OCI-LY1 (cell line): Measurements from ENCODE around the gene GATA3.

Source experiments
- H2AFZ ChIP-seq: fragments of 200-600 bp; sonication (generic), shearing (Covaris generic); 2 replicates; pipeline ENCODE4 v1.6.0; 2014; ENCODE audit warnings: antibody characterized with exemption, mild to moderate bottlenecking, low read length
- H3F3A ChIP-seq: fragments of 200-600 bp; sonication (generic), shearing (Covaris generic); 2 replicates; pipeline ENCODE4 v1.6.0; 2014; ENCODE audit warnings: mild to moderate bottlenecking, antibody characterized with exemption, low read length, moderate library complexity; ENCODE audit not compliant: insufficient read depth
- H3K27ac ChIP-seq: fragments of 200-600 bp; sonication (generic); 2 replicates; pipeline ENCODE4 v1.5.1; 2014; ENCODE audit warnings: low read length, mixed run types, mild to moderate bottlenecking, low read depth; ENCODE audit not compliant: poor library complexity, severe bottlenecking
- H3K27me3 ChIP-seq: fragments of 200-600 bp; sonication (generic); 2 replicates; pipeline ENCODE4 v1.6.0; 2014; ENCODE audit warnings: antibody characterized with exemption, mild to moderate bottlenecking, low read length, moderate library complexity; ENCODE audit not compliant: insufficient read depth
- H3K36me3 ChIP-seq: fragments of 200-600 bp; sonication (generic); 2 replicates; pipeline ENCODE4 v1.6.1; 2014; ENCODE audit warnings: mild to moderate bottlenecking, antibody characterized with exemption, low read length, moderate library complexity, mixed read lengths; ENCODE audit not compliant: insufficient read depth
- H3K4me1 ChIP-seq: fragments of 200-600 bp; sonication (generic); 2 replicates; pipeline ENCODE4 v1.5.1; 2014; ENCODE audit warnings: mild to moderate bottlenecking, low read length, moderate library complexity; ENCODE audit not compliant: insufficient read depth, severe bottlenecking
- H3K4me2 ChIP-seq: fragments of 200-600 bp; sonication (generic), shearing (Covaris generic); 2 replicates; pipeline ENCODE4 v1.6.1; 2014; ENCODE audit warnings: low read length
- H3K4me3 ChIP-seq: fragments of 200-600 bp; sonication (generic); 2 replicates; pipeline ENCODE4 v1.5.1; 2014; ENCODE audit warnings: low read length, low read depth, mild to moderate bottlenecking, mixed read lengths; ENCODE audit not compliant: poor library complexity, severe bottlenecking
- H3K79me2 ChIP-seq: fragments of 200-600 bp; shearing (Covaris generic); 2 replicates; pipeline ENCODE4 v1.6.1; 2016; ENCODE audit warnings: mixed run types, low read length, mixed read lengths; ENCODE audit not compliant: insufficient read depth
- H3K9ac ChIP-seq: fragments of 200-600 bp; sonication (generic), shearing (Covaris generic); 2 replicates; pipeline ENCODE4 v1.6.1; 2014; ENCODE audit warnings: mild to moderate bottlenecking, low read length, mixed read lengths
- H3K9me2 ChIP-seq: fragments of 200-600 bp; sonication (generic), shearing (Covaris generic); 2 replicates; pipeline ENCODE4 v1.6.1; 2014; ENCODE audit warnings: low read depth, mild to moderate bottlenecking, low read length, mixed read lengths
- H3K9me3 ChIP-seq: fragments of 200-600 bp; shearing (Covaris generic); 2 replicates; pipeline ENCODE4 v1.6.1; 2014; ENCODE audit warnings: low read length, mixed read lengths
- H4K20me1 ChIP-seq: fragments of 200-600 bp; sonication (generic), shearing (Covaris generic); 2 replicates; pipeline ENCODE4 v1.6.0; 2016; ENCODE audit warnings: mild to moderate bottlenecking, low read length; ENCODE audit not compliant: insufficient read depth
- EZH2 ChIP-seq: fragments of 200-600 bp; sonication (generic), shearing (Covaris generic); IDR thresholded peaks from 2 replicates; pipeline ENCODE4 v1.8.0; 2017; ENCODE audit warnings: borderline replicate concordance, mixed run types, mild to moderate bottlenecking, antibody characterized with exemption, low read length, moderate library complexity, mixed read lengths
- TF ChIP-seq, protein P1 (sequence below): fragments of 200-600 bp; sonication (generic), shearing (Covaris generic); IDR thresholded peaks from 2 replicates; pipeline ENCODE4 v1.5.1; 2017; ENCODE audit warnings: mild to moderate bottlenecking, antibody characterized with exemption, low read length, moderate library complexity, mixed read lengths

GATA3 gene

DNA sequence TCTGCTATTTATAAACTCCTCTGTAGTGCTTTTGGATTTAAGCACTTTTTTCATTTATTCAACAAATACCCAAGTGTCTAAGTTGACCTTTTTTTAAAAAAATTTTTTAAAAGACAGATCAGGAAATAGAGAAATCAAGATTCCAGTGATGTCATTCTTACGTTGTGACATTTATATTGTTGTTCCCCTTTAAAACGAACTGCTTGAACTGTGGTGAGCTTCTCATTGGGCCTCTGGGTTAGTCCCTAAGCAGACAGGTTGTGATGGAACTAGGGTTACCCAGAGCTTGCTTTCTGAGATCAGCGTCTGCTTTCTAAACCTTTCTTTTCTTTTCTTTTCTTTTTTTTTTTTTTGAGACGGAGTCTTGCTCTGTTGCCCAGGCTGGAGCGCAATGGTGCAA is 22.4 kb downstream of the GATA3 start:
- TF ChIP-seq EZH2, result no peak
- TF ChIP-seq, protein P1, sequence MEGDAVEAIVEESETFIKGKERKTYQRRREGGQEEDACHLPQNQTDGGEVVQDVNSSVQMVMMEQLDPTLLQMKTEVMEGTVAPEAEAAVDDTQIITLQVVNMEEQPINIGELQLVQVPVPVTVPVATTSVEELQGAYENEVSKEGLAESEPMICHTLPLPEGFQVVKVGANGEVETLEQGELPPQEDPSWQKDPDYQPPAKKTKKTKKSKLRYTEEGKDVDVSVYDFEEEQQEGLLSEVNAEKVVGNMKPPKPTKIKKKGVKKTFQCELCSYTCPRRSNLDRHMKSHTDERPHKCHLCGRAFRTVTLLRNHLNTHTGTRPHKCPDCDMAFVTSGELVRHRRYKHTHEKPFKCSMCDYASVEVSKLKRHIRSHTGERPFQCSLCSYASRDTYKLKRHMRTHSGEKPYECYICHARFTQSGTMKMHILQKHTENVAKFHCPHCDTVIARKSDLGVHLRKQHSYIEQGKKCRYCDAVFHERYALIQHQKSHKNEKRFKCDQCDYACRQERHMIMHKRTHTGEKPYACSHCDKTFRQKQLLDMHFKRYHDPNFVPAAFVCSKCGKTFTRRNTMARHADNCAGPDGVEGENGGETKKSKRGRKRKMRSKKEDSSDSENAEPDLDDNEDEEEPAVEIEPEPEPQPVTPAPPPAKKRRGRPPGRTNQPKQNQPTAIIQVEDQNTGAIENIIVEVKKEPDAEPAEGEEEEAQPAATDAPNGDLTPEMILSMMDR, result no peak
- Histone ChIP-seq H3K9ac (no peak overlapping the region), H3K9me2 (no peaks in the 10 kb centered on the region), H3K4me2 (no peak overlapping the region), H3K4me1 (no peaks in the 10 kb centered on the region), H3K79me2 (no peaks in the 10 kb centered on the region), H3F3A (no peaks in the 10 kb centered on the region), H4K20me1 (no peaks in the 10 kb centered on the region), H3K27me3 (no peaks in the 10 kb centered on the region), H3K4me3 (no peak overlapping the region), H3K36me3 (no peaks in the 10 kb centered on the region), H2AFZ (no peak overlapping the region), H3K27ac (no peak overlapping the region), H3K9me3 (no peaks in the 10 kb centered on the region)

DNA sequence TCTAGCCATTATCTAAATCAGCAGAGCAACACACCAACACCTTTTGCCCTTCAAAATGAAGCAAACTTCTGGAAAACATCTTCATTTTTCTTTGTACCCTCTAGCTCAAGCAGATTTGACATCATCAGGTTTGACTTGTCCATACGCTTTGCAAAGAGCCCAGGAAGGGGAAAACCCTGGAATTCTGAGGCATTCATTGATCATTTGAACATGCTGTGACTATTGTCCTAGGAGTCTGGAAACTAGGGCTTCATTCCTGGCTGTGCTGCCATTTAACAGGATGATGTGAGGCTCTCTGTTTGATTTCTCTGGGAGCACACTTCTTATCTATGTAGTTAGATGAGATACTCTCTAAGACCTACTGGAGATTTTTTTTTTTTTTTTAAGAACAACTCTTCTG is 23.5 kb downstream of the GATA3 start:
- no peak overlapping the region for H3K4me3 ChIP-seq
- H3K27ac ChIP-seq, result no peak overlapping the region
- no peaks in the 10 kb centered on the region for H3K9me2 ChIP-seq
- H3K36me3 ChIP-seq, result no peaks in the 10 kb centered on the region
- H4K20me1 ChIP-seq, result no peaks in the 10 kb centered on the region
- no peak overlapping the region for H2AFZ ChIP-seq
- H3F3A ChIP-seq, result no peaks in the 10 kb centered on the region
- H3K9me3 ChIP-seq, result no peaks in the 10 kb centered on the region
- no peak overlapping the region for H3K9ac ChIP-seq
- H3K4me2 ChIP-seq, result no peak overlapping the region
- H3K79me2 ChIP-seq, result no peaks in the 10 kb centered on the region
- H3K27me3 ChIP-seq, result no peaks in the 10 kb centered on the region
- TF ChIP-seq, protein P1, result no peak
- no peak for TF ChIP-seq EZH2
- no peaks in the 10 kb centered on the region for H3K4me1 ChIP-seq

DNA sequence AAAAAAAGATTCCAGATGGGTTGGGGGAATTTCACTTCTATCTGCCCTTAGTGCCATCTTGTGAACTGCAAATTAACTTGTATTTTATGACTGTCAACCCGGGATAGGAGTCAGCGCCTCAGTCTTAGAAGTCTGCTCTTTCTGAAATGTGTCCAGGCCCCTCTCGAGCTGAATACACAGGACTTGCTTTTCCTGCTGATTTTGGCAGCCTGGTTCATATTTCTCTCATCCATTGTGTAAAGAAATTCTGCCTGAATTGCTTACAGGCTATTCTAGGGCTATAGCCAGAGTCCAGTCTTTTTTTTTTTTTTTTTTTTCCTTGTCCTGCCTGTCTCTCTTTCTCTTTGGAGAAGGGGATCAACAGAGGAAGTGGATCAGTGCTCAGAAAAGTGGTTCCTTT is 24.6 kb downstream of the GATA3 start:
- Histone ChIP-seq H3K79me2 (no peaks in the 10 kb centered on the region), H3K36me3 (no peaks in the 10 kb centered on the region), H3K4me1 (no peaks in the 10 kb centered on the region), H3K4me3 (no peak overlapping the region), H3F3A (no peaks in the 10 kb centered on the region), H3K9ac (no peak overlapping the region), H4K20me1 (no peaks in the 10 kb centered on the region), H3K4me2 (no peak overlapping the region), H3K9me2 (no peaks in the 10 kb centered on the region), H3K27ac (no peak overlapping the region), H2AFZ (no peak overlapping the region), H3K27me3 (no peaks in the 10 kb centered on the region), H3K9me3 (no peaks in the 10 kb centered on the region)
- TF ChIP-seq, protein P1, result no peak
- no peak for TF ChIP-seq EZH2
